Testis (tissue), 3 donors: Measurements from ENCODE around the gene SLC30A5. TPM values are rescaled to one million over a fixed set of nuclear protein-coding genes. Genes with fewer than 3 reads are reported as not detected.
"Not testable (repeated sequence)": the region's sequence is repeated elsewhere in the genome, so short reads cannot be mapped to it uniquely, and the experiment has no call there.

Experiments used
- DNase-seq: peaks from one replicate; pipeline ENCODE4 v3.0.0-alpha.2; 2019
- H3K27ac ChIP-seq, 2 donors: fragments of 200-600 bp; sonication (generic); one replicate each; pipeline ENCODE4 v1.5.1; 2019
- H3K27me3 ChIP-seq: fragments of 200-600 bp; sonication (generic); one replicate; pipeline ENCODE4 v1.5.1; 2019
- H3K36me3 ChIP-seq: fragments of 200-600 bp; sonication (generic); one replicate; pipeline ENCODE4 v1.5.1; 2017; ENCODE audit warnings: low read depth; ENCODE audit errors: missing control alignments
- H3K4me1 ChIP-seq: fragments of 200-600 bp; sonication (generic); one replicate; pipeline ENCODE4 v1.5.1; 2019
- H3K4me3 ChIP-seq, 2 donors: fragments of 200-600 bp; sonication (generic); one replicate each; pipeline ENCODE4 v1.5.1; 2017 to 2019
- H3K9me3 ChIP-seq: fragments of 200-600 bp; sonication (generic); one replicate; pipeline ENCODE4 v1.5.1; 2017
- POLR2A ChIP-seq: fragments of 450-650 bp; IDR thresholded peaks from one replicate; pipeline ENCODE4 v1.6.1; 2017; ENCODE audit warnings: antibody characterized with exemption, mild to moderate bottlenecking, moderate library complexity
- WGBS, 2 donors: methylation state at CpG; one replicate each; pipeline ENCODE4 v1.1.5; 2018; 5-methylcytosine and 5-hydroxymethylcytosine counted together
- intact Hi-C: fragments of 100-400 bp; cut with DNase I; formaldehyde crosslinking; loops from one replicate; pipeline ENCODE4 v1.15.1; 2023; ENCODE audit warnings: low total_unique reads
- polyA plus RNA-seq: library from polyadenylated mRNA; stranded (reverse); fragments of 350-450 nt; fragmentation: Illumina TruSeq; extraction: RNeasy Lipid Tissue Mini Kit (QIAGEN cat#74804); gene quantifications from one replicate; pipeline ENCODE4 v1.2.3, GENCODE V29; 2014; ENCODE audit warnings: low read depth, low replicate concordance; ENCODE audit not compliant: insufficient read depth
- total RNA-seq, 2 donors: library from RNA; depleted of rRNA; stranded (reverse); fragments of >200 nt; gene quantifications; one replicate each; pipeline ENCODE4 v1.2.3, GENCODE V29; 2016
- TF ChIP-seq, protein P1 (sequence below), 3 experiments: fragments of 450-650 bp in 2 of 3; fragments of 200-600 bp in 1 of 3; sonication (generic) in 1 of 3; IDR thresholded peaks; one replicate each; pipeline ENCODE4 v1.5.1; 2016 to 2019; ENCODE audit warnings: antibody characterized with exemption in 3 of 3, mild to moderate bottlenecking in 2 of 3, moderate library complexity in 1 of 3

The SLC30A5 gene
- total and polyA plus RNA-seq, 3 donors from 2014 or later = 33.7 to 68.0 (median 65.0) TPM

DNA sequence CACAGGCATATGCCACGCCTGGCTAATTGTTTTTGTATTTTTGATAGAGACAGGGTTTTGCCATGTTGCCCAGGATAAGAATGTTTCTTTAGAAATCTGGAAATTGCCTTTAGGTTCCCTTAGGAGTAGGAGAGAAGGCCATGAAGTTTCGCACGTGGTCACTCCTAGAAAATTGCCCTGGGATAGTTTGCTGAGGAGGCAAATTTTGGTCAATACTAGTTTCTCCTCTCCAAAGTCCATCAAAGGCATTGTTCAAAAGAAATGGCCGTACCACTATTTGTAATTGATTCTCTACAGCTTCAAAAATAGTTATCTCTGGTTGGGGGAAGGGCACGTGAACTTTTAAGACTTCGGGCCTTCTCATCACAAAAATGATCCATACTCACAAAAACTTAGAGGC lies 845 bp upstream of the SLC30A5 start:
- Histone ChIP-seq H3K36me3 (no peaks in the 10 kb centered on the region), H3K4me3 (no peak overlapping the region), H3K9me3 (no peaks in the 10 kb centered on the region), H3K27me3 (no peaks in the 10 kb centered on the region), H3K27ac (peak overlapping the region; percentile 12 to 53), H3K4me1 (peaks cover 9% of the 10 kb centered on the region)
- intact Hi-C loops = no loop called here
- TF ChIP-seq, protein P1, sequence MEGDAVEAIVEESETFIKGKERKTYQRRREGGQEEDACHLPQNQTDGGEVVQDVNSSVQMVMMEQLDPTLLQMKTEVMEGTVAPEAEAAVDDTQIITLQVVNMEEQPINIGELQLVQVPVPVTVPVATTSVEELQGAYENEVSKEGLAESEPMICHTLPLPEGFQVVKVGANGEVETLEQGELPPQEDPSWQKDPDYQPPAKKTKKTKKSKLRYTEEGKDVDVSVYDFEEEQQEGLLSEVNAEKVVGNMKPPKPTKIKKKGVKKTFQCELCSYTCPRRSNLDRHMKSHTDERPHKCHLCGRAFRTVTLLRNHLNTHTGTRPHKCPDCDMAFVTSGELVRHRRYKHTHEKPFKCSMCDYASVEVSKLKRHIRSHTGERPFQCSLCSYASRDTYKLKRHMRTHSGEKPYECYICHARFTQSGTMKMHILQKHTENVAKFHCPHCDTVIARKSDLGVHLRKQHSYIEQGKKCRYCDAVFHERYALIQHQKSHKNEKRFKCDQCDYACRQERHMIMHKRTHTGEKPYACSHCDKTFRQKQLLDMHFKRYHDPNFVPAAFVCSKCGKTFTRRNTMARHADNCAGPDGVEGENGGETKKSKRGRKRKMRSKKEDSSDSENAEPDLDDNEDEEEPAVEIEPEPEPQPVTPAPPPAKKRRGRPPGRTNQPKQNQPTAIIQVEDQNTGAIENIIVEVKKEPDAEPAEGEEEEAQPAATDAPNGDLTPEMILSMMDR (IDR thresholded peaks at IDR 0.05) = no peak
- TF ChIP-seq POLR2A = no peak
- DNase-seq = no peak
- 76 to 79% methylated on average over 6 of the region's 6 CpGs for WGBS, 2 donors

DNA sequence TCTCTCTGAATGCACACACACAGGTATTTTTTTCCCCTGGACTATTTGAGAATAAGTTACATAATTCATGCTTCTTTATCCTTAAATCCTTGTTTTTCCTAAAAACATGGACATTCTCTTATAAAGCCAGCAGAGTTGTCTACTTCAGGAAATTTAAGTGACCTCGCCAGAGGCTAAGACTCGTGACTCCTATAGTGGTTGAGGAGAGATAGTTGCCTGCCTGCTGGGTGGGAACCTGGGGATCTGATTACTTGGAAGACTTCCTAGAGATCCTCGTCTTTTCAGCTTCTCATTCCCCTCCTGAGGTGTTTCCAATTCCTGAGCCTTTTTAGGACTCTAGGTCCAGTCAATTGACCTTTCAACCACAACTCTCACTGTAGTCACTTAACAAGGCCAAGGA lies 5.5 kb downstream of the SLC30A5 start:
- 60 to 62% methylated on average over 3 of the region's 3 CpGs for WGBS, 2 donors
- H3K36me3 ChIP-seq = no peaks in the 10 kb centered on the region
- H3K4me1 ChIP-seq = peaks cover 15% of the 10 kb centered on the region
- no peaks in the 10 kb centered on the region for H3K9me3 ChIP-seq
- H3K27me3 ChIP-seq = no peaks in the 10 kb centered on the region
- H3K27ac ChIP-seq = no peak overlapping the region
- no peak for DNase-seq
- intact Hi-C loops = no loop called here
- no peak for TF ChIP-seq POLR2A
- TF ChIP-seq, protein P1 (IDR thresholded peaks at IDR 0.05) = no peak
- no peak overlapping the region for H3K4me3 ChIP-seq

GRCh38 chr5:69103521-69103920 lies 9.7 kb downstream of the SLC30A5 start:
- Histone ChIP-seq H3K4me3 (no peak overlapping the region), H3K9me3 (no peaks in the 10 kb centered on the region), H3K36me3 (no peaks in the 10 kb centered on the region), H3K4me1 (peaks cover 6% of the 10 kb centered on the region), H3K27me3 (no peaks in the 10 kb centered on the region), H3K27ac (no peak overlapping the region)
- TF ChIP-seq, protein P1 (IDR thresholded peaks at IDR 0.05) = no peak
- no peak for TF ChIP-seq POLR2A
- intact Hi-C loops = no loop called here
- 61 to 87% methylated on average over 3 of the region's 3 CpGs for WGBS, 2 donors
- DNase-seq = no peak

GRCh38 chr5:69105996-69106906 lies 12.4 kb downstream of the SLC30A5 start:
- 75 to 91% methylated on average over 4 of the region's 4 CpGs for WGBS, 2 donors
- Histone ChIP-seq H3K36me3 (no peaks in the 10 kb centered on the region), H3K9me3 (no peaks in the 10 kb centered on the region), H3K27ac (no peak overlapping the region), H3K4me3 (no peak overlapping the region), H3K27me3 (no peaks in the 10 kb centered on the region), H3K4me1 (no peaks in the 10 kb centered on the region)
- no peak for DNase-seq
- intact Hi-C loops = no loop called here
- TF ChIP-seq, protein P1 (IDR thresholded peaks at IDR 0.05) = no peak
- TF ChIP-seq POLR2A = no peak

DNA sequence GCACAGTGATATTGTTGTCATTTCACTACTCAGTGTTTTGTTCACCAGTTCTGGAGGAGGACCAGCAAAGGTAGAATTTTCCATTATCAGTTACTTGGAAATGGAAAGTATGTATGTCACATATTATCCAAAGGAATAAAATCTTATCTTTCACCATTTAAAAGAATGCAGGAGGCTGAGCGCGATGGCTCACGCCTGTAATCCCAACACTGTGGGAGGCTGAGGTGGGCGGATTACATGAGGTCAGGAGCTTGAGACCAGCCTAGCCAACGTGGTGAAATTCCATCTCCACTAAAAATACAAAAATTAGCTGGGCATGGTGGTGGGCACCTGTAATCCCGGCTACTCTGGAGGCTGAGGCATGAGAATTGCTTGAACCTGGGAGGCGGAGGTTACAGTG lies 14.6 kb downstream of the SLC30A5 start:
- intact Hi-C loops, H3K36me3 ChIP-seq: not testable (repeated sequence)
- WGBS, 2 donors = 78 to 85% methylated on average over 7 of the region's 7 CpGs

More for the DNA sequence above, 14.6 kb downstream of the SLC30A5 start:
- not testable (repeated sequence) for DNase-seq, H3K27me3 ChIP-seq, H3K4me3 ChIP-seq, H3K4me1 ChIP-seq, H3K27ac ChIP-seq, H3K9me3 ChIP-seq
